ENCODE results near the gene OR8K3.
A peak's percentile ranks its signal among the peaks of the same experiment; 100 is the strongest.

The OR8K3 gene

GRCh38 chr11:56314844-56315243, at the start of gene OR8K3:
OR8K3 (plus strand) TSS chr11:56315144; CDS start chr11:56318307, 3,163 bp downstream.
- DNase-seq, result no peak

- DNase-seq, result no peak
Observed at GRCh38 chr11:56271092-56271491, 43.9 kb upstream of the OR8K3 start.

GRCh38 chr11:56273854-56274253, 41.1 kb upstream of the OR8K3 start, which contains the start of gene OR5T1:
OR5T1 (plus strand) TSS chr11:56274154; CDS start chr11:56275639, 1,485 bp downstream.
- DNase-seq, result no peak

GRCh38 chr11:56292154-56292553, 22.8 kb upstream of the OR8K3 start, which contains the start of gene OR8H1:
OR8H1 (minus strand) TSS chr11:56292254; CDS start chr11:56291062, 1,192 bp downstream.
- DNase-seq, result no peak

GRCh38 chr11:56296898-56297297, 18.0 kb upstream of the OR8K3 start:
- no peak for DNase-seq

- no peak for DNase-seq
Observed at GRCh38 chr11:56307836-56308235, 7.1 kb upstream of the OR8K3 start.

- DNase-seq, result peak; percentile 13
Observed at GRCh38 chr11:56331861-56332491, 17.0 kb downstream of the OR8K3 start.

GRCh38 chr11:56333156-56333555, 18.2 kb downstream of the OR8K3 start:
- no peak for DNase-seq

- no peak for DNase-seq
Observed at GRCh38 chr11:56340289-56340688, 25.3 kb downstream of the OR8K3 start.

- DNase-seq, result no peak
Observed at GRCh38 chr11:56345739-56346138, 30.8 kb downstream of the OR8K3 start, which contains the start of gene OR8K1. OR8K1 (plus strand) TSS chr11:56346039; CDS start chr11:56346039, 0 bp downstream.

GRCh38 chr11:56353991-56354390, 39.0 kb downstream of the OR8K3 start, which contains the start of gene OR8J1:
OR8J1 (plus strand) TSS chr11:56354291; CDS start chr11:56360247, 5,956 bp downstream.
- DNase-seq, result no peak
